ENCODE data around the gene PHLDA2.

Gene PHLDA2

DNA sequence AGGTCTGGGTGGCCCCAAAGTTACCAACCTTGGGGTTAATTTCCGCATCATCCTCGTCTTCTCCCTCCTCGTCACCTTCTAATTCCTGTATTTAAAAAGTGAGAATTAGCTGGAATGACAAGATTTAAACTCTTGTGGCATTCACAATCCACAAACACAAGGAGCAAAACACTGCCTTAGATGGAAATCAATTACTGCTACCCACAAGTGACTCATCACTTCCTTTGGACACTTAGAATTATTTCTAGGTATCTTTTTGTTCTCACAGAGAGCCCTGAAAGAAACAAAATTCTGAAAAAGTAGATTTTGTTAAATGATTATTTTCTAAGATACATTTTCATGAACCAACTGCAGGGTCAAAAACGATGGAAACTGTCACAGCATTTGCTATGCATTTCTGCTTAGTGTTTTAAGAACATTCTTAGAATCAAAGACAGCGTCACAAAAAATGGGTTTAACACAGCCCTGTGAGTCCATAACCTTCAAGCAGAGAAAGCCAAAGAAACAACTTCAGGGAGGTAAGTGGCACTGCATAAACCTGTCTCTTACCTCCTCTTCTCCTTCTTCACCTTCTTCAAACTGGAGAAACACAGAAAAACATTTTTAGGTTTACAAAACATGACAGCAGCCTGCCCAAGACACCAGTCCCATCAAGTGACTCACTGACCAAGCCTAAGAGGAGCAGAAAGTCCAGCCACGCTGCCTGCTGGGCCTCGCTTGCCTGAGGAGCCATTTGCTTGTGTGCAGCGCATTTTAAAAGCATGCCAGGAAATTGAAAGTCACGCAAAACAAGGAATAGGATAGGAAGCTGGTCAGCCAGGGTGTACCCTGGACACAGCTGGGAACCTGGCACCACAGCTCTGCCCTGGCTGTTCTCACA lies 22.3 kb upstream of the PHLDA2 start:
- peaks cover 3% of the 10 kb centered on the region for H4K20me1 ChIP-seq (ENCODE audit: insufficient read depth, low read length, poor library complexity, severe bottlenecking)
- H3K79me2 ChIP-seq (ENCODE audit: insufficient read depth, low read length) = no peaks in the 10 kb centered on the region
- peaks cover 100% of the 10 kb centered on the region for H3K36me3 ChIP-seq (ENCODE audit: insufficient read depth, low read length)
- no peak for TF ChIP-seq EZH2phosphoT487 (IDR thresholded peaks at IDR 0.05; ENCODE audit: borderline replicate concordance)
- TF ChIP-seq, protein P1, sequence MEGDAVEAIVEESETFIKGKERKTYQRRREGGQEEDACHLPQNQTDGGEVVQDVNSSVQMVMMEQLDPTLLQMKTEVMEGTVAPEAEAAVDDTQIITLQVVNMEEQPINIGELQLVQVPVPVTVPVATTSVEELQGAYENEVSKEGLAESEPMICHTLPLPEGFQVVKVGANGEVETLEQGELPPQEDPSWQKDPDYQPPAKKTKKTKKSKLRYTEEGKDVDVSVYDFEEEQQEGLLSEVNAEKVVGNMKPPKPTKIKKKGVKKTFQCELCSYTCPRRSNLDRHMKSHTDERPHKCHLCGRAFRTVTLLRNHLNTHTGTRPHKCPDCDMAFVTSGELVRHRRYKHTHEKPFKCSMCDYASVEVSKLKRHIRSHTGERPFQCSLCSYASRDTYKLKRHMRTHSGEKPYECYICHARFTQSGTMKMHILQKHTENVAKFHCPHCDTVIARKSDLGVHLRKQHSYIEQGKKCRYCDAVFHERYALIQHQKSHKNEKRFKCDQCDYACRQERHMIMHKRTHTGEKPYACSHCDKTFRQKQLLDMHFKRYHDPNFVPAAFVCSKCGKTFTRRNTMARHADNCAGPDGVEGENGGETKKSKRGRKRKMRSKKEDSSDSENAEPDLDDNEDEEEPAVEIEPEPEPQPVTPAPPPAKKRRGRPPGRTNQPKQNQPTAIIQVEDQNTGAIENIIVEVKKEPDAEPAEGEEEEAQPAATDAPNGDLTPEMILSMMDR (conservative IDR thresholded peaks at IDR 0.05; ENCODE audit: low read length) = no peak
- H3K9ac ChIP-seq (ENCODE audit: low read depth, low read length, poor library complexity, severe bottlenecking) = peak overlapping the region; percentile 26
- H3K4me2 ChIP-seq (ENCODE audit: low read depth, low read length, poor library complexity, severe bottlenecking) = no peak overlapping the region
- no peaks in the 10 kb centered on the region for H3F3A ChIP-seq (ENCODE audit: low read depth)
- H3K9me3 ChIP-seq (ENCODE audit: insufficient read depth, low read depth, low read length) = no peaks in the 10 kb centered on the region
- no peak overlapping the region for H2AFZ ChIP-seq (ENCODE audit: low read length)
- no peaks in the 10 kb centered on the region for H3K27me3 ChIP-seq (ENCODE audit: insufficient read depth, low read length, poor library complexity, severe bottlenecking)
- H3K9me2 ChIP-seq (replicated peaks; ENCODE audit: low read depth, low read length) = no peaks in the 10 kb centered on the region
- H3K4me3 ChIP-seq (ENCODE audit: low read length, poor library complexity, severe bottlenecking) = no peak overlapping the region
- H3K4me1 ChIP-seq (ENCODE audit: insufficient read depth, low read length, poor library complexity, severe bottlenecking) = peaks cover 14% of the 10 kb centered on the region

DNA sequence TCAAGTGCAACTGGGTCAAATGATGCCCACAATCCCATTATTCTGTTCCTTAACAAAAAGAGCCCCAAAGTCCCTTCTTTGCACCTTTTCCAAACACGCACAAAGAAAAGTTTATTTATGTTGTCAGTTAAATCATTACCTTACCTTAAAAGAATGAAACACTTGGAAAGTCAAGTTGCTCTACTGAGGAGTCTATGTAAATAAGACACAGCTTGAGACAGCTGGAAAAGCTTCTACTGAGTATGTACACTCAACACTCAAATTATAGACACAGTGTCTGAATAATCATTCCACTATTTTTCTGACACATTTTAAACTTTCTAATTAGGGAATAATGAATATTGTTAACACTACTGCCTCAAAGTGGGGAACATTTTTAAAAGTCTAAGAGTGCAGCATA lies 21.6 kb upstream of the PHLDA2 start:
- Histone ChIP-seq H3K9me2 (replicated peaks; ENCODE audit: low read depth, low read length) (no peaks in the 10 kb centered on the region), H3K27me3 (ENCODE audit: insufficient read depth, low read length, poor library complexity, severe bottlenecking) (no peaks in the 10 kb centered on the region), H2AFZ (ENCODE audit: low read length) (no peak overlapping the region), H3K79me2 (ENCODE audit: insufficient read depth, low read length) (no peaks in the 10 kb centered on the region), H3K36me3 (ENCODE audit: insufficient read depth, low read length) (peaks cover 100% of the 10 kb centered on the region), H4K20me1 (ENCODE audit: insufficient read depth, low read length, poor library complexity, severe bottlenecking) (peaks cover 3% of the 10 kb centered on the region), H3F3A (ENCODE audit: low read depth) (no peaks in the 10 kb centered on the region), H3K9ac (ENCODE audit: low read depth, low read length, poor library complexity, severe bottlenecking) (no peak overlapping the region), H3K9me3 (ENCODE audit: insufficient read depth, low read depth, low read length) (no peaks in the 10 kb centered on the region), H3K4me2 (ENCODE audit: low read depth, low read length, poor library complexity, severe bottlenecking) (no peak overlapping the region), H3K4me1 (ENCODE audit: insufficient read depth, low read length, poor library complexity, severe bottlenecking) (peaks cover 14% of the 10 kb centered on the region), H3K4me3 (ENCODE audit: low read length, poor library complexity, severe bottlenecking) (no peak overlapping the region)
- TF ChIP-seq, protein P1 (conservative IDR thresholded peaks at IDR 0.05; ENCODE audit: low read length) = no peak
- no peak for TF ChIP-seq EZH2phosphoT487 (IDR thresholded peaks at IDR 0.05; ENCODE audit: borderline replicate concordance)

DNA sequence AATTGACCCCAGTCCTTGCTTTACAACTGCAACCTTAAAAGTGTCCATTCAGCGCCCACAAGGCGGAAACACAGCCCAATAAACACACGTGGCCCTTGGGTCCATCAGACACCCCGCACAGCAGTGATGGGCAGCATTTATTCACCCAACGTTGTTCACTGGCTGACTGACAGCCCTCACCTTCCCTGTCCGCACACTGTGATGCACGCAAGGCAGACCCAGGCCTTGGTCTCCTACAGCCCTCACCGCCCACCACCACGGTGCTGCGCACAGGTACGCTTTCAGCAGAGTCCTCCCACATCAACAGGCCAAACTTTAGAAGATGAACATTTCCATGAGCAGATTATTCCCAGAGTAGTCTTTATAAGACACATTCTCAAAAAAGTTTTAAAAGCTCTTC lies 20.7 kb upstream of the PHLDA2 start:
- Histone ChIP-seq H3K9me3 (ENCODE audit: insufficient read depth, low read depth, low read length) (no peaks in the 10 kb centered on the region), H3K4me1 (ENCODE audit: insufficient read depth, low read length, poor library complexity, severe bottlenecking) (peaks cover 14% of the 10 kb centered on the region), H3K4me2 (ENCODE audit: low read depth, low read length, poor library complexity, severe bottlenecking) (no peak overlapping the region), H3K36me3 (ENCODE audit: insufficient read depth, low read length) (peaks cover 100% of the 10 kb centered on the region), H3K79me2 (ENCODE audit: insufficient read depth, low read length) (no peaks in the 10 kb centered on the region), H3K4me3 (ENCODE audit: low read length, poor library complexity, severe bottlenecking) (no peak overlapping the region), H3K9ac (ENCODE audit: low read depth, low read length, poor library complexity, severe bottlenecking) (no peak overlapping the region), H4K20me1 (ENCODE audit: insufficient read depth, low read length, poor library complexity, severe bottlenecking) (peaks cover 3% of the 10 kb centered on the region), H3F3A (ENCODE audit: low read depth) (no peaks in the 10 kb centered on the region), H2AFZ (ENCODE audit: low read length) (no peak overlapping the region), H3K27me3 (ENCODE audit: insufficient read depth, low read length, poor library complexity, severe bottlenecking) (no peaks in the 10 kb centered on the region), H3K9me2 (replicated peaks; ENCODE audit: low read depth, low read length) (no peaks in the 10 kb centered on the region)
- no peak for TF ChIP-seq EZH2phosphoT487 (IDR thresholded peaks at IDR 0.05; ENCODE audit: borderline replicate concordance)
- TF ChIP-seq, protein P1 (conservative IDR thresholded peaks at IDR 0.05; ENCODE audit: low read length) = no peak

Measured in Loucy (cell line).